Measurements from ENCODE around the gene PRICKLE2.

PRICKLE2 gene

GRCh38 chr3:64074895-64075679, 150.2 kb downstream of the PRICKLE2 start:
- DNase-seq (ENCODE audit: low read depth), result no peak

- no peak for DNase-seq (ENCODE audit: low read depth)
Measured at GRCh38 chr3:64074060-64074459, 151.2 kb downstream of the PRICKLE2 start.

GRCh38 chr3:64073158-64073761, 152.0 kb downstream of the PRICKLE2 start:
- no peak for DNase-seq (ENCODE audit: low read depth)

- no peak for DNase-seq (ENCODE audit: low read depth)
Measured at GRCh38 chr3:64072126-64072525, 153.1 kb downstream of the PRICKLE2 start.

- DNase-seq (ENCODE audit: low read depth), result no peak
Measured at GRCh38 chr3:64070704-64071103, 154.6 kb downstream of the PRICKLE2 start.

GRCh38 chr3:64067506-64068346, 157.5 kb downstream of the PRICKLE2 start:
- no peak for DNase-seq (ENCODE audit: low read depth)

GRCh38 chr3:64064804-64065203, 160.5 kb downstream of the PRICKLE2 start:
- DNase-seq (ENCODE audit: low read depth), result no peak

- DNase-seq (ENCODE audit: low read depth), result no peak
Measured at GRCh38 chr3:64063983-64064438, 161.3 kb downstream of the PRICKLE2 start.

- no peak for DNase-seq (ENCODE audit: low read depth)
Measured at GRCh38 chr3:64063207-64063982, 161.9 kb downstream of the PRICKLE2 start.

- DNase-seq (ENCODE audit: low read depth), result no peak
Measured at GRCh38 chr3:64061628-64062027, 163.6 kb downstream of the PRICKLE2 start.

GRCh38 chr3:64059484-64060175, 165.6 kb downstream of the PRICKLE2 start:
- DNase-seq (ENCODE audit: low read depth), result no peak

- no peak for DNase-seq (ENCODE audit: low read depth)
Measured at GRCh38 chr3:64058566-64058965, 166.7 kb downstream of the PRICKLE2 start.

- no peak for DNase-seq (ENCODE audit: low read depth)
Measured at GRCh38 chr3:64057231-64057630, 168.0 kb downstream of the PRICKLE2 start.

- no peak for DNase-seq (ENCODE audit: low read depth)
Measured at GRCh38 chr3:64056606-64057180, 168.6 kb downstream of the PRICKLE2 start.

- no peak for DNase-seq (ENCODE audit: low read depth)
Measured at GRCh38 chr3:64055076-64055475, 170.2 kb downstream of the PRICKLE2 start.

GRCh38 chr3:64054488-64054887, 170.8 kb downstream of the PRICKLE2 start:
- no peak for DNase-seq (ENCODE audit: low read depth)

- DNase-seq (ENCODE audit: low read depth), result no peak
Measured at GRCh38 chr3:64053581-64053980, 171.7 kb downstream of the PRICKLE2 start.

GRCh38 chr3:64053117-64053516, 172.1 kb downstream of the PRICKLE2 start:
- no peak for DNase-seq (ENCODE audit: low read depth)

GRCh38 chr3:64049832-64050231, 175.4 kb downstream of the PRICKLE2 start:
- no peak for DNase-seq (ENCODE audit: low read depth)

- no peak for DNase-seq (ENCODE audit: low read depth)
Measured at GRCh38 chr3:64049136-64049535, 176.1 kb downstream of the PRICKLE2 start.

- DNase-seq (ENCODE audit: low read depth), result no peak
Measured at GRCh38 chr3:64048631-64049061, 176.6 kb downstream of the PRICKLE2 start.
